Measurements from ENCODE around the gene IGLON5. TPM values are rescaled to one million over a fixed set of nuclear protein-coding genes. Genes with fewer than 3 reads are reported as not detected.

Gene IGLON5
- total RNA-seq, 1 experiment from 2014 or later, result not detected

DNA sequence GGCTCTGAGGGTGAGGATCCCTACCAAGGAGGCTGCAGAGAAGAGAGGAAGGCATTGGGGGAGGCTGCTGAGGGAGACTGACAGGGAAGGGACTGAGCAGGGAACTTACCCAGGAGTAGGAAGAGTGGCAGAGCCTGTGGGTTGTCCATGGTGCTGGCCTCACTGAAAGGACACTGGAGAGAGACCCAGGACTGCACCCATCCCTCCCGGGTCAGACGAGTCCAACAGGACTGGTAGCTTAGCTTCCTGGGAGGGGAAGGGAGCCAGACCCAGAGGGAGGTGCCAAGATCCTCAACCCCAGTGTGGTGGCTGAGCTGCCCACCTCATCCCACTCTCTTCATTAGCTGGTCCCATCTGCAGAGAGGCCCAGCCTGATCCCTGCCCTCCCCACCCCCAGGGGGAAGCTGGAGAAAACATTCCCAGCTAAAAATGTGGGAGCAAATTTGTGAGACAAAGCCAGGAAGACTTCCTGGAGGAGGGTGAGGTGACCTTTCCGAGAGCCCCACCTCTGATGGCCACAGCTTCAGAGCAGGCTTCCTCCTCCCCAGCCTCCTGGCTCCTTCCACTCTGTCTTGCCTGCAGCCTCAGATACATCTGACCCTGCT, 30.6 kb downstream of the IGLON5 start, which contains the start of gene VSIG10L:
TSS of gene VSIG10L (minus strand) at position 164 of the 605 bp plus-strand sequence. CDS start at position 149, 15 bp downstream.
- Mint-ChIP-seq H3K27me3 (ENCODE audit: insufficient read depth, unreplicated experiment) (no peaks in the 10 kb centered on the region), H3K9me3 (ENCODE audit: unreplicated experiment) (no peaks in the 10 kb centered on the region), H3K36me3 (ENCODE audit: insufficient read depth, unreplicated experiment) (peaks cover 39% of the 10 kb centered on the region), H3K27ac (ENCODE audit: unreplicated experiment) (peak within 1 kb of the TSS; percentile 91), H3K4me1 (ENCODE audit: low read depth, unreplicated experiment) (peaks cover 25% of the 10 kb centered on the region), H3K4me3 (ENCODE audit: unreplicated experiment) (peak within 1 kb of the TSS; percentile 86)
- Histone ChIP-seq H3K36me3 (ENCODE audit: control insufficient read depth, insufficient read depth, low read length) (peaks cover 1% of the 10 kb centered on the region; the same call in 1 of the 2 replicates), H3K4me3 (ENCODE audit: low read depth, low read length) (peak within 1 kb of the TSS; percentile 78), H3K27me3 (replicated peaks; ENCODE audit: control insufficient read depth, insufficient read depth, low read length) (no peaks in the 10 kb centered on the region), H3K4me1 (peaks cover 27% of the 10 kb centered on the region), H3K9me3 (no peaks in the 10 kb centered on the region)
- intact Hi-C loops (cut with micrococcal nuclease; ENCODE audit: unreplicated experiment), result no loop called here
- POLR2A ChIA-PET, result interaction anchor here (1.0 to 2.4 kb wide), 3 partner anchors 13 to 26 kb away, joined by 3 to 11 read pairs (median 7); no protein-coding TSS in a partner anchor
- TF ChIP-seq, protein P1, sequence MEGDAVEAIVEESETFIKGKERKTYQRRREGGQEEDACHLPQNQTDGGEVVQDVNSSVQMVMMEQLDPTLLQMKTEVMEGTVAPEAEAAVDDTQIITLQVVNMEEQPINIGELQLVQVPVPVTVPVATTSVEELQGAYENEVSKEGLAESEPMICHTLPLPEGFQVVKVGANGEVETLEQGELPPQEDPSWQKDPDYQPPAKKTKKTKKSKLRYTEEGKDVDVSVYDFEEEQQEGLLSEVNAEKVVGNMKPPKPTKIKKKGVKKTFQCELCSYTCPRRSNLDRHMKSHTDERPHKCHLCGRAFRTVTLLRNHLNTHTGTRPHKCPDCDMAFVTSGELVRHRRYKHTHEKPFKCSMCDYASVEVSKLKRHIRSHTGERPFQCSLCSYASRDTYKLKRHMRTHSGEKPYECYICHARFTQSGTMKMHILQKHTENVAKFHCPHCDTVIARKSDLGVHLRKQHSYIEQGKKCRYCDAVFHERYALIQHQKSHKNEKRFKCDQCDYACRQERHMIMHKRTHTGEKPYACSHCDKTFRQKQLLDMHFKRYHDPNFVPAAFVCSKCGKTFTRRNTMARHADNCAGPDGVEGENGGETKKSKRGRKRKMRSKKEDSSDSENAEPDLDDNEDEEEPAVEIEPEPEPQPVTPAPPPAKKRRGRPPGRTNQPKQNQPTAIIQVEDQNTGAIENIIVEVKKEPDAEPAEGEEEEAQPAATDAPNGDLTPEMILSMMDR (IDR thresholded peaks at IDR 0.05; ENCODE audit: insufficient read depth in 1 of 2, low read depth in 1 of 2, low read length in 1 of 2, severe bottlenecking in 1 of 2, unreplicated experiment in 1 of 2), result no peak
- CTCF ChIA-PET, result interaction anchor here (1.1 to 3.9 kb wide), 2 partner anchors 13 to 66 kb away, joined by 4 to 46 read pairs; no protein-coding TSS in a partner anchor
- BruUV-seq (replicated peaks), result no TSS peak
- peak in 1 of 2 experiments; percentile 38 for DNase-seq

DNA sequence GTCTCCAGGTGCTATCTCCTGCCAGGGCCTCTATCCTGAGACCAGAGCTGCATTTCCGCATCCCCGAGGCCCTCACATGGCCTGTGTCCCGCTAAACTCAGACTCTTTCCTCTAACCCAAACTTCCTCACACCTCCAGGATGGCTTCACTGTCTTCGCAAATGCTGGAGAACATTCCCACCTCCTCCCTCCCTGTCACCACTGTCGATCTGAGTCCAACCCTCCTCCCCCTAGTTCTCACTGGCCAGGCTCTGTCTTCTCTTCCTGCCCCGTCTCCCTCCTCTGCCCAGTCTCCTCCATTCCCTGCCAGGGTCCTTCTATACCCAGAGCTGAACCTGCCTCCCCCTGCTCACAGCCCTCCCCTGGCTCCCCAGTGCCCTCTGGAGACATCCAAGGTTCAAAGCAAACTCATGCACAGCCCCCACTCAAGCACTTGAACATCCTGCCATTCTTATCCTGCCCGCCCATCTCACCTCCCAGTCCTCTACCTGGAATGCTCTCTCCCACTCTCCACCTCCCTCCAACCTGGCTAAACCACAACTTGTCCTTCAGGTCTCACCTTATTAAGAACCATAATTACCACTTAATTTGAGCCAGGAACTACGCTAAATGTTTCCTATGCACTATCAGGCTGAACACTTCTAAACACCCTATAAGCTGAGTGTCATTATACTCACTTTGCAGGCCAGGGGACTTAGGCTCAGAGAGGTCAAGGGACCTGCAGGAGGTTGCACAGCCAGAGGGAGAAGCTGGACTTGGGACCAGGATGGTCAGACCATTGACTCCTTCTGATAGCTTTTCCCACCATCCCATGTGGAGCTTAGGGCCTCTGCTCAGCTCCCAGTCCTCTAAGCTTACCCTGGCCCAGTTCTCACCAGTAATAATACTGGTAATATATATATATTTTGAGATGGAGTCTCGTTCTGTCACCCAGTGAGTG, 31.5 kb downstream of the IGLON5 start:
- TF ChIP-seq, protein P1 (IDR thresholded peaks at IDR 0.05; ENCODE audit: insufficient read depth in 1 of 2, low read depth in 1 of 2, low read length in 1 of 2, severe bottlenecking in 1 of 2, unreplicated experiment in 1 of 2), result no peak
- no peaks in the 10 kb centered on the region for H3K27me3 ChIP-seq (replicated peaks; ENCODE audit: control insufficient read depth, insufficient read depth, low read length)
- Mint-ChIP-seq H3K9me3 (ENCODE audit: unreplicated experiment) (no peaks in the 10 kb centered on the region), H3K27me3 (ENCODE audit: insufficient read depth, unreplicated experiment) (no peaks in the 10 kb centered on the region), H3K36me3 (ENCODE audit: insufficient read depth, unreplicated experiment) (peaks cover 48% of the 10 kb centered on the region), H3K27ac (ENCODE audit: unreplicated experiment) (peak overlapping the region; percentile 58), H3K4me1 (ENCODE audit: low read depth, unreplicated experiment) (peaks cover 32% of the 10 kb centered on the region), H3K4me3 (ENCODE audit: unreplicated experiment) (peak overlapping the region; percentile 57)
- no peaks in the 10 kb centered on the region for H3K9me3 ChIP-seq
- intact Hi-C loops (cut with micrococcal nuclease; ENCODE audit: unreplicated experiment), result no loop called here
- peaks cover 1% of the 10 kb centered on the region; the same call in 1 of the 2 replicates for H3K36me3 ChIP-seq (ENCODE audit: control insufficient read depth, insufficient read depth, low read length)
- POLR2A ChIA-PET, result interaction anchor here (1.6 to 2.4 kb wide), 2 partner anchors 12 to 23 kb away, joined by 7 to 11 read pairs; no protein-coding TSS in a partner anchor
- DNase-seq, result no peak
- H3K4me1 ChIP-seq, result peaks cover 35% of the 10 kb centered on the region
- CTCF ChIA-PET, result interaction anchor here (1.1 to 3.9 kb wide), 2 partner anchors 12 to 65 kb away, joined by 4 to 46 read pairs; no protein-coding TSS in a partner anchor
- no peak overlapping the region for H3K4me3 ChIP-seq (ENCODE audit: low read depth, low read length)
- no TSS peak for BruUV-seq (replicated peaks)

DNA sequence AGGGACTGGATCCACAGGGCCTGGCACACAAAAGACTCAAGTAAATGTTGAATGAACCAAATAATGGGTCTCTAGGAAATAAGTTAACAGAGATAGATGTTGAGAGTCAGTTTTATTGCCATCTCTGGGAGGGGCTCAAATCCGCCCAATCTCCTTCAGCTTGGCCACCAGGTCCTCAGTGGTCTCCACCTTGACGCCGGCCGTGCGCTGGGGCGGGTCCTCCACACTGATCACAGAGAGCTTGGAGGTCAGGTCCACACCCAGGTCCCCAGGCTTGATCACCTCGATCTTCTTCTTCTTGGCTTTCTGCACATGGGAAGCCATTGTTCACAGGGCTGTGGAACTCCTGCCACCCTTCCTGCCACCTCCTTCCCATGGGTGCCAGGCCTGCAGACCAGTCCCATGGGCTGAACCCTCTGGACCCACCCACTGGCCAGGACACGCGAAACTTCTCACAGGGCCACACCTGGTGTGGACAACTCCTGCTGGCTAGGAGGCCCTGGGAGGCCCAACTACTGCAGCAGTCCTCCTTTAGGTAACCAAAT, 33.7 kb downstream of the IGLON5 start:
- ChIA-PET POLR2A (no interaction called here), CTCF (no interaction called here)
- Histone ChIP-seq H3K36me3 (ENCODE audit: control insufficient read depth, insufficient read depth, low read length) (peaks cover 4% of the 10 kb centered on the region; the same call in 1 of the 2 replicates), H3K4me3 (ENCODE audit: low read depth, low read length) (no peak overlapping the region), H3K27me3 (replicated peaks; ENCODE audit: control insufficient read depth, insufficient read depth, low read length) (no peaks in the 10 kb centered on the region), H3K9me3 (no peaks in the 10 kb centered on the region), H3K4me1 (peaks cover 43% of the 10 kb centered on the region)
- Mint-ChIP-seq H3K27ac (ENCODE audit: unreplicated experiment) (peak overlapping the region; percentile 26), H3K36me3 (ENCODE audit: insufficient read depth, unreplicated experiment) (peaks cover 54% of the 10 kb centered on the region), H3K4me3 (ENCODE audit: unreplicated experiment) (no peak overlapping the region), H3K9me3 (ENCODE audit: unreplicated experiment) (no peaks in the 10 kb centered on the region), H3K27me3 (ENCODE audit: insufficient read depth, unreplicated experiment) (no peaks in the 10 kb centered on the region), H3K4me1 (ENCODE audit: low read depth, unreplicated experiment) (peaks cover 26% of the 10 kb centered on the region)
- DNase-seq, result no peak
- no TSS peak for BruUV-seq (replicated peaks)
- TF ChIP-seq, protein P1 (IDR thresholded peaks at IDR 0.05; ENCODE audit: insufficient read depth in 1 of 2, low read depth in 1 of 2, low read length in 1 of 2, severe bottlenecking in 1 of 2, unreplicated experiment in 1 of 2), result no peak
- intact Hi-C loops (cut with micrococcal nuclease; ENCODE audit: unreplicated experiment), result no loop called here

Data from Caco-2 (cell line).